Measurements from ENCODE around the gene CLEC20A.

GRCh38 chr1:178538192-178538916, 41.6 kb upstream of the CLEC20A start:
- no peak for TF ChIP-seq CTCF (IDR thresholded peaks at IDR 0.05)
- no peak for TF ChIP-seq POLR2A (IDR thresholded peaks at IDR 0.05)

Measured in ovary (tissue), 3 donors.